HEK293 (cell line): ENCODE results near the gene FAM174B.

Experiments
- BCL11B ChIP-seq: fragments of 450-650 bp; formaldehyde crosslinking; IDR thresholded peaks from 2 replicates; pipeline ENCODE4 v1.5.1; 2016; ENCODE audit warnings: low read depth, missing biosample characterization, missing genetic modification characterization
- KLF9 ChIP-seq: fragments of 450-650 bp; formaldehyde crosslinking; IDR thresholded peaks from 2 replicates; pipeline ENCODE4 v1.5.1; 2016; ENCODE audit warnings: missing biosample characterization, missing genetic modification characterization, low read depth
- REPIN1 ChIP-seq: fragments of 450-650 bp; formaldehyde crosslinking; IDR thresholded peaks from 2 replicates; pipeline ENCODE4 v1.5.1; 2017; ENCODE audit warnings: missing biosample characterization, missing genetic modification characterization, low read depth
- YY1 ChIP-seq: fragments of 450-650 bp; formaldehyde crosslinking; IDR thresholded peaks from 2 replicates; pipeline ENCODE4 v1.5.1; 2018; ENCODE audit warnings: missing biosample characterization, missing genetic modification characterization
- ZNF133 ChIP-seq: fragments of 450-650 bp; formaldehyde crosslinking; IDR thresholded peaks from 2 replicates; pipeline ENCODE4 v1.5.1; 2016; ENCODE audit warnings: missing biosample characterization, missing genetic modification characterization
- ZNF146 ChIP-seq: fragments of 450-650 bp; formaldehyde crosslinking; IDR thresholded peaks from 2 replicates; pipeline ENCODE4 v1.5.1; 2016; ENCODE audit warnings: missing biosample characterization, missing genetic modification characterization
- ZNF184 ChIP-seq: fragments of 450-650 bp; IDR thresholded peaks from 2 replicates; pipeline ENCODE4 v1.5.1; 2018; ENCODE audit warnings: missing biosample characterization, mild to moderate bottlenecking, missing genetic modification characterization
- ZNF324 ChIP-seq: fragments of 450-650 bp; formaldehyde crosslinking; IDR thresholded peaks from 2 replicates; pipeline ENCODE4 v1.5.1; 2016; ENCODE audit warnings: missing biosample characterization, missing genetic modification characterization
- ZNF350 ChIP-seq: fragments of 450-650 bp; formaldehyde crosslinking; IDR thresholded peaks from 2 replicates; pipeline ENCODE4 v1.5.0; 2017; ENCODE audit warnings: missing biosample characterization, mild to moderate bottlenecking, missing genetic modification characterization
- ZNF600 ChIP-seq: fragments of 450-650 bp; formaldehyde crosslinking; IDR thresholded peaks from 2 replicates; pipeline ENCODE4 v1.5.1; 2016; ENCODE audit warnings: missing biosample characterization, missing genetic modification characterization
- TF ChIP-seq, protein P1 (sequence below): fragments of 450-650 bp; formaldehyde crosslinking; IDR thresholded peaks from 2 replicates; pipeline ENCODE4 v1.5.1; 2016; ENCODE audit warnings: missing biosample characterization, missing genetic modification characterization
- TF ChIP-seq, protein P2 (sequence below): fragments of 450-650 bp; IDR thresholded peaks from 2 replicates; pipeline ENCODE4 v1.5.1; 2018; ENCODE audit warnings: missing biosample characterization, missing genetic modification characterization
- TF ChIP-seq, protein P3 (sequence below): fragments of 450-650 bp; formaldehyde crosslinking; IDR thresholded peaks from 2 replicates; pipeline ENCODE4 v1.5.1; 2016; ENCODE audit warnings: missing biosample characterization, missing genetic modification characterization

DNA sequence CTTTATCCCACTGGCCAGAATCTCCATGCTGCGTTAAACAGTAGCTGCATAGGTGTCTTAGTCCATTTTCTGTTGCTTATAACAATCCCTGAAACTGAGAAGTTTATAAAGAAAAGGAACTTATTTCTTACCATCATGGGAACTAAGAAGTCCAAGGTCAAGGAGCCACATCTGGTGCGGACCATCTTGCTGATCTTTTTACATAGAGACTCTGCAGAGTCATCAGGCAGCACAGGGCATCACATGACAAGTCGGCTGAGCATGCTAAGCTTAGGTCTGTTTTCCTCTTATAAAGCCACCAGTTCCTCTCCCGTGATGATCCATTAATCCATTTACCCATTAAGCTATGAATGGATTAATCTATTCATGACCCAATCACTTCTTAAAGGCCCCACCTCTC lies 22.4 kb upstream of the FAM174B start:
- TF ChIP-seq REPIN1 (tag by site-specific recombination) (no peak), ZNF146 (tag by site-specific recombination) (no peak), KLF9 (no peak), YY1 (tag by site-specific recombination) (no peak), ZNF133 (tag by site-specific recombination) (no peak), ZNF184 (tag by site-specific recombination) (no peak), ZNF324 (tag by site-specific recombination) (no peak), ZNF350 (tag by site-specific recombination) (no peak), ZNF600 (tag by site-specific recombination) (no peak), BCL11B (tag by site-specific recombination) (no peak)
- TF ChIP-seq, protein P1, sequence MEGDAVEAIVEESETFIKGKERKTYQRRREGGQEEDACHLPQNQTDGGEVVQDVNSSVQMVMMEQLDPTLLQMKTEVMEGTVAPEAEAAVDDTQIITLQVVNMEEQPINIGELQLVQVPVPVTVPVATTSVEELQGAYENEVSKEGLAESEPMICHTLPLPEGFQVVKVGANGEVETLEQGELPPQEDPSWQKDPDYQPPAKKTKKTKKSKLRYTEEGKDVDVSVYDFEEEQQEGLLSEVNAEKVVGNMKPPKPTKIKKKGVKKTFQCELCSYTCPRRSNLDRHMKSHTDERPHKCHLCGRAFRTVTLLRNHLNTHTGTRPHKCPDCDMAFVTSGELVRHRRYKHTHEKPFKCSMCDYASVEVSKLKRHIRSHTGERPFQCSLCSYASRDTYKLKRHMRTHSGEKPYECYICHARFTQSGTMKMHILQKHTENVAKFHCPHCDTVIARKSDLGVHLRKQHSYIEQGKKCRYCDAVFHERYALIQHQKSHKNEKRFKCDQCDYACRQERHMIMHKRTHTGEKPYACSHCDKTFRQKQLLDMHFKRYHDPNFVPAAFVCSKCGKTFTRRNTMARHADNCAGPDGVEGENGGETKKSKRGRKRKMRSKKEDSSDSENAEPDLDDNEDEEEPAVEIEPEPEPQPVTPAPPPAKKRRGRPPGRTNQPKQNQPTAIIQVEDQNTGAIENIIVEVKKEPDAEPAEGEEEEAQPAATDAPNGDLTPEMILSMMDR (tag by site-specific recombination): no peak
- TF ChIP-seq, protein P2, sequence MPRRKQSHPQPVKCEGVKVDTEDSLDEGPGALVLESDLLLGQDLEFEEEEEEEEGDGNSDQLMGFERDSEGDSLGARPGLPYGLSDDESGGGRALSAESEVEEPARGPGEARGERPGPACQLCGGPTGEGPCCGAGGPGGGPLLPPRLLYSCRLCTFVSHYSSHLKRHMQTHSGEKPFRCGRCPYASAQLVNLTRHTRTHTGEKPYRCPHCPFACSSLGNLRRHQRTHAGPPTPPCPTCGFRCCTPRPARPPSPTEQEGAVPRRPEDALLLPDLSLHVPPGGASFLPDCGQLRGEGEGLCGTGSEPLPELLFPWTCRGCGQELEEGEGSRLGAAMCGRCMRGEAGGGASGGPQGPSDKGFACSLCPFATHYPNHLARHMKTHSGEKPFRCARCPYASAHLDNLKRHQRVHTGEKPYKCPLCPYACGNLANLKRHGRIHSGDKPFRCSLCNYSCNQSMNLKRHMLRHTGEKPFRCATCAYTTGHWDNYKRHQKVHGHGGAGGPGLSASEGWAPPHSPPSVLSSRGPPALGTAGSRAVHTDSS (tag by site-specific recombination): no peak
- TF ChIP-seq, protein P3, sequence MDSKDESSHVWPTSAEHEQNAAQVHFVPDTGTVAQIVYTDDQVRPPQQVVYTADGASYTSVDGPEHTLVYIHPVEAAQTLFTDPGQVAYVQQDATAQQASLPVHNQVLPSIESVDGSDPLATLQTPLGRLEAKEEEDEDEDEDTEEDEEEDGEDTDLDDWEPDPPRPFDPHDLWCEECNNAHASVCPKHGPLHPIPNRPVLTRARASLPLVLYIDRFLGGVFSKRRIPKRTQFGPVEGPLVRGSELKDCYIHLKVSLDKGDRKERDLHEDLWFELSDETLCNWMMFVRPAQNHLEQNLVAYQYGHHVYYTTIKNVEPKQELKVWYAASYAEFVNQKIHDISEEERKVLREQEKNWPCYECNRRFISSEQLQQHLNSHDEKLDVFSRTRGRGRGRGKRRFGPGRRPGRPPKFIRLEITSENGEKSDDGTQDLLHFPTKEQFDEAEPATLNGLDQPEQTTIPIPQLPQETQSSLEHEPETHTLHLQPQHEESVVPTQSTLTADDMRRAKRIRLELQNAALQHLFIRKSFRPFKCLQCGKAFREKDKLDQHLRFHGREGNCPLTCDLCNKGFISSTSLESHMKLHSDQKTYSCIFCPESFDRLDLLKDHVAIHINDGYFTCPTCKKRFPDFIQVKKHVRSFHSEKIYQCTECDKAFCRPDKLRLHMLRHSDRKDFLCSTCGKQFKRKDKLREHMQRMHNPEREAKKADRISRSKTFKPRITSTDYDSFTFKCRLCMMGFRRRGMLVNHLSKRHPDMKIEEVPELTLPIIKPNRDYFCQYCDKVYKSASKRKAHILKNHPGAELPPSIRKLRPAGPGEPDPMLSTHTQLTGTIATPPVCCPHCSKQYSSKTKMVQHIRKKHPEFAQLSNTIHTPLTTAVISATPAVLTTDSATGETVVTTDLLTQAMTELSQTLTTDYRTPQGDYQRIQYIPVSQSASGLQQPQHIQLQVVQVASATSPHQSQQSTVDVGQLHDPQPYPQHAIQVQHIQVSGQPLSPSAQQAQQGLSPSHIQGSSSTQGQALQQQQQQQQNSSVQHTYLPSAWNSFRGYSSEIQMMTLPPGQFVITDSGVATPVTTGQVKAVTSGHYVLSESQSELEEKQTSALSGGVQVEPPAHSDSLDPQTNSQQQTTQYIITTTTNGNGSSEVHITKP (tag by site-specific recombination): no peak
